B cell (primary cell): Measurements from ENCODE around the gene PSG2. TPM values are rescaled to one million over a fixed set of nuclear protein-coding genes. Genes with fewer than 3 reads are reported as not detected.
"Not testable (repeated sequence)": the region's sequence is repeated elsewhere in the genome, so short reads cannot be mapped to it uniquely, and the experiment has no call there.

ENCODE experiments used
- ATAC-seq: fragments of 200-7000 bp; cut with Tn5 transposase; one replicate; pipeline ENCODE4 v1.10.0; 2021; ENCODE audit warnings: low read depth, mild to moderate bottlenecking, moderate number of reproducible peaks, moderate library complexity
- CTCF ChIA-PET: fragments of 350-600 bp; sonication (Branson Sonifier 250); formaldehyde crosslinking; loops from one replicate; lab custom pipeline; 2021; ENCODE audit warnings: antibody characterized with exemption, inconsistent platforms; lab: Charles Lee
- POLR2A ChIA-PET: fragments of 350-600 bp; sonication (Branson Sonifier 250); formaldehyde crosslinking; loops from one replicate; lab custom pipeline; 2021; ENCODE audit warnings: antibody characterized with exemption; lab: Charles Lee
- DNase-seq: peaks from one replicate; pipeline ENCODE4 v3.0.0; 2013
- H2AFZ ChIP-seq: 2 replicates; pipeline ENCODE4 v1.6.1; 2012; ENCODE audit warnings: mild to moderate bottlenecking, low read depth, low read length; ENCODE audit not compliant: insufficient read depth, poor library complexity, severe bottlenecking
- H3K27ac ChIP-seq, 2 donors: 1 replicate in 1 of 2; 2 replicates in 1 of 2; pipeline ENCODE4 v1.5.1; 2012 to 2013; ENCODE audit warnings: low read length in 2 of 2, mild to moderate bottlenecking in 2 of 2, moderate library complexity in 1 of 2
- H3K27me3 ChIP-seq, 4 experiments: fragments of 200-600 bp in 1 of 4; sonication (generic) in 1 of 4; replicated peaks in 1 of 4; 1 replicate in 2 of 4; 2 replicates in 2 of 4; pipeline versions ENCODE4 v1.6.1 to v1.7.0; 2013 to 2016; ENCODE audit warnings: low read length in 3 of 4, mild to moderate bottlenecking in 2 of 4, mixed read lengths in 1 of 4, moderate library complexity in 1 of 4; ENCODE audit not compliant: insufficient read depth in 4 of 4, control insufficient read depth in 3 of 4; ENCODE audit errors: control extremely low read depth in 1 of 4
- H3K36me3 ChIP-seq, 2 experiments: replicated peaks in 1 of 2; 1 replicate in 1 of 2; 2 replicates in 1 of 2; pipeline versions ENCODE4 v1.6.1 to v1.7.1; 2013; ENCODE audit warnings: low read length in 1 of 2; ENCODE audit not compliant: insufficient read depth in 2 of 2, control insufficient read depth in 1 of 2; ENCODE audit errors: control extremely low read depth in 1 of 2, extremely low read depth in 1 of 2
- H3K4me1 ChIP-seq, 2 donors: fragments of 200-600 bp in 1 of 2; sonication (generic) in 1 of 2; 1 replicate in 1 of 2; 2 replicates in 1 of 2; pipeline versions ENCODE4 v1.5.1 to v1.6.1; 2013 to 2017; ENCODE audit warnings: low read length in 2 of 2; ENCODE audit not compliant: control insufficient read depth in 2 of 2, insufficient read depth in 2 of 2
- H3K4me2 ChIP-seq: replicated peaks from 2 replicates; pipeline ENCODE3; 2012; ENCODE audit warnings: mild to moderate bottlenecking, low read depth, low read length; ENCODE audit not compliant: poor library complexity, severe bottlenecking
- H3K4me3 ChIP-seq, 5 experiments: fragments of 200-600 bp in 1 of 5; sonication (generic) in 1 of 5; 1 replicate in 3 of 5; 2 replicates in 2 of 5; pipeline versions ENCODE4 v1.5.1 to v1.7.0; 2011 to 2016; ENCODE audit warnings: low read length in 4 of 5, mild to moderate bottlenecking in 4 of 5, low read depth in 2 of 5, control low read depth in 1 of 5, moderate library complexity in 1 of 5; ENCODE audit not compliant: insufficient read depth in 1 of 5; ENCODE audit errors: control extremely low read depth in 1 of 5, extremely low read depth in 1 of 5
- H3K79me2 ChIP-seq: fragments of 200-600 bp; sonication (generic); one replicate; pipeline ENCODE4 v1.6.0; 2016; ENCODE audit warnings: low read length; ENCODE audit not compliant: control insufficient read depth, insufficient read depth
- H3K9ac ChIP-seq: fragments of 200-600 bp; sonication (generic); 2 replicates; pipeline ENCODE4 v1.6.1; 2017; ENCODE audit warnings: mild to moderate bottlenecking, low read length, moderate library complexity
- H3K9me3 ChIP-seq, 3 donors: one replicate each; pipeline versions ENCODE4 v1.6.1 to v1.7.1; 2013; ENCODE audit warnings: low read length in 2 of 3; ENCODE audit not compliant: control insufficient read depth in 2 of 3, insufficient read depth in 1 of 3; ENCODE audit errors: control extremely low read depth in 1 of 3
- H4K20me1 ChIP-seq: 2 replicates; pipeline ENCODE4 v1.6.0; 2012; ENCODE audit warnings: mild to moderate bottlenecking, low read length; ENCODE audit not compliant: insufficient read depth, control insufficient read depth, poor library complexity, severe bottlenecking
- H3K27ac Mint-ChIP-seq: one replicate; pipeline ENCODE4 v1.8.0; 2021; ENCODE audit warnings: mixed read lengths
- H3K27me3 Mint-ChIP-seq: one replicate; pipeline ENCODE4 v1.8.0; 2021; ENCODE audit warnings: mixed read lengths
- H3K4me1 Mint-ChIP-seq: one replicate; pipeline ENCODE4 v1.8.0; 2021; ENCODE audit warnings: mixed read lengths
- H3K4me3 Mint-ChIP-seq: one replicate; pipeline ENCODE4 v1.8.0; 2021; ENCODE audit warnings: mixed read lengths
- H3K9me3 Mint-ChIP-seq: one replicate; pipeline ENCODE4 v1.8.0; 2022; ENCODE audit warnings: mixed read lengths; ENCODE audit not compliant: insufficient read depth
- WGBS: methylation state at CpG from one replicate; pipeline ENCODE4 v1.1.5; 2013; ENCODE audit warnings: missing lambda C conversion rate; ENCODE audit not compliant: insufficient coverage; 5-methylcytosine and 5-hydroxymethylcytosine counted together
- intact Hi-C: fragments of 100-400 bp; cut with micrococcal nuclease; formaldehyde crosslinking; loops from one replicate; pipeline ENCODE4 v1.10.0; 2022
- polyA plus RNA-seq: library from polyadenylated mRNA; depleted of rRNA; stranded (reverse); fragments of >200 nt; gene quantifications from 2 replicates; pipeline ENCODE4 v1.2.3, GENCODE V29; 2012
- total RNA-seq, 2 donors: library from RNA; stranded (reverse); fragments of 120-200 nt in 1 of 2; gene quantifications; 1 replicate in 1 of 2; 2 replicates in 1 of 2; pipeline versions ENCODE4 v1.2.3 to v1.2.4, GENCODE V29; 2013 to 2022

PSG2 gene
- total and polyA plus RNA-seq, 2 donors (not counting 1 experiment from before 2014, with no cell fraction given), result not detected

- H3K4me3 Mint-ChIP-seq, H3K27me3 Mint-ChIP-seq, POLR2A ChIA-PET, H3K36me3 ChIP-seq, H3K9me3 Mint-ChIP-seq, H3K79me2 ChIP-seq, H3K9ac ChIP-seq, H3K4me1 Mint-ChIP-seq, H3K27ac Mint-ChIP-seq, intact Hi-C loops, ATAC-seq, H3K27me3 ChIP-seq, H3K9me3 ChIP-seq, H3K4me3 ChIP-seq, H2AFZ ChIP-seq, CTCF ChIA-PET, H3K4me1 ChIP-seq, H4K20me1 ChIP-seq, DNase-seq, H3K4me2 ChIP-seq, H3K27ac ChIP-seq: not testable (repeated sequence)
- 89% methylated on average over 1 of the region's 3 CpGs for WGBS
Observed at GRCh38 chr19:43061326-43061725, 21.2 kb downstream of the PSG2 start.

DNA sequence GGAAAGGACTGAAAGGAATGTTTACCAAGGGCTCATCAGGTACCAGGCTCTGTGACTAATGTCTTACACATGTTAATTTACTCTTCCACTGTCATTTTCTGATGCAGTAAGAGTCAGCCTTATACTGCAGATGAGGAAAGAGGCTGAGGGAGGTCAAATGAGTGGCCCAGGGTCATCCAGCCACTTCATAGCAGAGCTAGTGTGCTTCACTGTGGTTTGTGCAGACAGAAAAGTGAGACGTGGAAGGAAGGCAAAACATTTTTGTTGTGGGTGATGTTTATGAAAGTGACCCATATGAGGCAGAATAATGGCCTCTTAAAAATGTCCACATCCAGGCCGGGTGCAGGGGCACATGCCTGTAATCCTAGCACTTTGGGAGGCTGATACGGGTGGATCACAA lies 22.2 kb downstream of the PSG2 start:
- H3K4me1 ChIP-seq, H3K9me3 Mint-ChIP-seq, H3K27ac Mint-ChIP-seq, H4K20me1 ChIP-seq, ATAC-seq, H3K4me1 Mint-ChIP-seq, H3K4me2 ChIP-seq, H3K4me3 ChIP-seq, H3K27ac ChIP-seq, H2AFZ ChIP-seq, DNase-seq, CTCF ChIA-PET, POLR2A ChIA-PET, H3K27me3 ChIP-seq, H3K79me2 ChIP-seq, H3K9ac ChIP-seq, H3K9me3 ChIP-seq, H3K27me3 Mint-ChIP-seq, H3K36me3 ChIP-seq, H3K4me3 Mint-ChIP-seq, intact Hi-C loops: not testable (repeated sequence)
- 75% methylated on average over 3 of the region's 3 CpGs for WGBS

GRCh38 chr19:43059482-43059881 lies 23.0 kb downstream of the PSG2 start:
- CTCF ChIA-PET, intact Hi-C loops, H3K36me3 ChIP-seq, H3K27ac ChIP-seq, H4K20me1 ChIP-seq, H3K27ac Mint-ChIP-seq, H3K4me3 ChIP-seq, H3K4me1 Mint-ChIP-seq, H3K79me2 ChIP-seq, H3K27me3 Mint-ChIP-seq, H3K9ac ChIP-seq, ATAC-seq, H3K9me3 ChIP-seq, H2AFZ ChIP-seq, POLR2A ChIA-PET, H3K4me1 ChIP-seq, DNase-seq, H3K4me2 ChIP-seq, H3K4me3 Mint-ChIP-seq, H3K9me3 Mint-ChIP-seq, H3K27me3 ChIP-seq: not testable (repeated sequence)
- no CpG with 5 or more reads among the region's 2 CpGs for WGBS

- H3K27ac Mint-ChIP-seq, H2AFZ ChIP-seq, POLR2A ChIA-PET: not testable (repeated sequence)
Observed at GRCh38 chr19:43058440-43058839, 24.1 kb downstream of the PSG2 start.

More at GRCh38 chr19:43058440-43058839, 24.1 kb downstream of the PSG2 start:
- H3K4me3 ChIP-seq, H3K4me1 Mint-ChIP-seq, H3K27ac ChIP-seq, H3K36me3 ChIP-seq, H3K4me3 Mint-ChIP-seq, intact Hi-C loops, H4K20me1 ChIP-seq, H3K4me1 ChIP-seq, H3K79me2 ChIP-seq, H3K9ac ChIP-seq, H3K9me3 ChIP-seq, ATAC-seq, H3K4me2 ChIP-seq, H3K27me3 ChIP-seq, DNase-seq, H3K27me3 Mint-ChIP-seq, CTCF ChIA-PET, H3K9me3 Mint-ChIP-seq: not testable (repeated sequence)
- no CpG with 5 or more reads among the region's 2 CpGs for WGBS
